Measurements from ENCODE around the gene SRP68. TPM values are rescaled to one million over a fixed set of nuclear protein-coding genes. Genes with fewer than 3 reads are reported as not detected.

Gene SRP68
- total RNA-seq, 4 donors from 2014 or later = 51.5 to 58.6 (median 53.5) TPM

- peaks cover 6 to 74% (median 42%) of the 10 kb centered on the region in 3 donors for H3K36me3 ChIP-seq
- WGBS, 2 donors = 63 to 78% methylated on average over 6 of the region's 6 CpGs
- TF ChIP-seq, protein P1, sequence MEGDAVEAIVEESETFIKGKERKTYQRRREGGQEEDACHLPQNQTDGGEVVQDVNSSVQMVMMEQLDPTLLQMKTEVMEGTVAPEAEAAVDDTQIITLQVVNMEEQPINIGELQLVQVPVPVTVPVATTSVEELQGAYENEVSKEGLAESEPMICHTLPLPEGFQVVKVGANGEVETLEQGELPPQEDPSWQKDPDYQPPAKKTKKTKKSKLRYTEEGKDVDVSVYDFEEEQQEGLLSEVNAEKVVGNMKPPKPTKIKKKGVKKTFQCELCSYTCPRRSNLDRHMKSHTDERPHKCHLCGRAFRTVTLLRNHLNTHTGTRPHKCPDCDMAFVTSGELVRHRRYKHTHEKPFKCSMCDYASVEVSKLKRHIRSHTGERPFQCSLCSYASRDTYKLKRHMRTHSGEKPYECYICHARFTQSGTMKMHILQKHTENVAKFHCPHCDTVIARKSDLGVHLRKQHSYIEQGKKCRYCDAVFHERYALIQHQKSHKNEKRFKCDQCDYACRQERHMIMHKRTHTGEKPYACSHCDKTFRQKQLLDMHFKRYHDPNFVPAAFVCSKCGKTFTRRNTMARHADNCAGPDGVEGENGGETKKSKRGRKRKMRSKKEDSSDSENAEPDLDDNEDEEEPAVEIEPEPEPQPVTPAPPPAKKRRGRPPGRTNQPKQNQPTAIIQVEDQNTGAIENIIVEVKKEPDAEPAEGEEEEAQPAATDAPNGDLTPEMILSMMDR (IDR thresholded peaks at IDR 0.05) = no peak
- TF ChIP-seq POLR2A (IDR thresholded peaks at IDR 0.05) (no peak), EP300 (IDR thresholded peaks at IDR 0.05) (no peak)
- no peak overlapping the region for H3K27ac ChIP-seq
- DNase-seq (ENCODE audit: low spot score in 2 of 2) = no peak
- peaks cover 0 to 5% (median 0%) of the 10 kb centered on the region in 4 donors for H3K4me1 ChIP-seq
- no peaks in the 10 kb centered on the region for H3K9me3 ChIP-seq
- H3K4me3 ChIP-seq = no peak overlapping the region
- H3K27me3 ChIP-seq = no peaks in the 10 kb centered on the region
These were observed 31.9 kb downstream of the SRP68 start for GRCh38 chr17:76040376-76040775.

- Histone ChIP-seq H3K36me3 (peaks cover 2 to 62% (median 36%) of the 10 kb centered on the region in 3 donors), H3K9me3 (no peaks in the 10 kb centered on the region), H3K27me3 (no peaks in the 10 kb centered on the region), H3K27ac (no peak overlapping the region), H3K4me3 (no peak overlapping the region), H3K4me1 (peaks cover 0 to 5% (median 0%) of the 10 kb centered on the region in 4 donors)
- WGBS, 2 donors = 76 to 77% methylated on average over 6 of the region's 6 CpGs
- DNase-seq (ENCODE audit: low spot score in 2 of 2) = no peak
- no peak for TF ChIP-seq POLR2A (IDR thresholded peaks at IDR 0.05)
- TF ChIP-seq, protein P1 (IDR thresholded peaks at IDR 0.05) = no peak
- no peak for TF ChIP-seq EP300 (IDR thresholded peaks at IDR 0.05)
These were observed 33.2 kb downstream of the SRP68 start for GRCh38 chr17:76039121-76039520.

DNA sequence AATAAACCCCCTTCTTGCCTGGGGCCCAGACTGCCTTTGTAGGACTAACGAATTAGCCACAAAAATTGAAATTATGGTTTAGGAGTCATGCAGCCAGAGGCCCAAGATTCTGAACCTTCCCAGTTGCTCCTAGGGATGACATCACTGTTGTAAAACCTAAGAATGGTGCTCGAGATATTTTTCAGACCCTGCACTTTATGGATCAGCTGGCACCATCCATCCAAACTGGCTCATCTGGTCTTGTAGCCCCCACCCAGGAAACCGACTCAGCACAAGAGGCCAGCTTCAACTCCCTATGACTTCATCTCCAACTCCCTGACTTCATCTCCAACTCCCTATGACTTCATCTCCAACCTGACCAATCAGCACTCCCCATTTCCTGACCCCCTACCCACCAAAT is 34.3 kb downstream of the SRP68 start:
- Histone ChIP-seq H3K4me1 (peaks cover 0 to 5% (median 0%) of the 10 kb centered on the region in 4 donors), H3K27me3 (no peaks in the 10 kb centered on the region), H3K4me3 (no peak overlapping the region), H3K36me3 (peaks cover 1 to 51% (median 25%) of the 10 kb centered on the region in 3 donors), H3K9me3 (no peaks in the 10 kb centered on the region), H3K27ac (no peak overlapping the region)
- DNase-seq (ENCODE audit: low spot score in 2 of 2) = no peak
- no peak for TF ChIP-seq POLR2A (IDR thresholded peaks at IDR 0.05)
- TF ChIP-seq, protein P1 (IDR thresholded peaks at IDR 0.05) = no peak
- TF ChIP-seq EP300 (IDR thresholded peaks at IDR 0.05) = no peak
- WGBS, 2 donors = 66 to 82% methylated on average over 3 of the region's 3 CpGs

DNA sequence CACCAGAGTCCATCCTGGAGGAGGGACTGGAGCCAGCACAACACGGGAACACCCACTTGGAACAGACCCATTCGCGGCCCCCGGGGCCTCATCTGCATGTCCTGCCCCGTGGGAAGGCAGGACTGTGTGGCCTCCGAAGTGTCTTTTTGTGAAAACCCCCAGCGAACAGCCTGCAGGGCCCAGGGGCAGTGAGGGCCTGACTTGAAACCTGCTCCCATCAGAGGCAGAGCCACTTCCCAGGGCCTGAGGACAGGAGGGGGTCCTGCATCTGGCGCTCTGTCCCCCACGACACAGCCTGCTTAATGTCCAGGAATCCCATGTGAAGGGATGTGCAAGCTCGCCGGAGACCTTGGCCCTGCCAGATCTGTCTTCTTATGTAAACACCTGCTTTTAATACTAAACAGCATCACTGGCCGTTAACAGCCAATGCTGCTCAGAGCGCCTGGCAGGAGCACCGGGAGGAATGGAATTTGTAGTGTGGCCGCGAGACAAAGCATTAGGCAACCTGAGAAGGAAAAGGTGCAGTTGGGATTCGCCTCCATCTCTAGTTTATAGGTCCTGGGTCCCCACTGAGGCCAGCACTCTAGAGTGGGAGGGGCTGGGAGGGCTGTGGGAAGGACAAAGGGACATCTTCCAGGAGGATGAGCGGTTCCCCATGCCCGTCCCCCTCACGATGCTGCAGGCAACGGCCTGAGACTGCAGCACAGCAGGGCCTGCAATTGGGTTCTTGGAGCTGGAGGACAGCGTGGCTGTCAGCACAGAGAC is 35.6 kb downstream of the SRP68 start:
- no peak overlapping the region for H3K4me3 ChIP-seq
- H3K4me1 ChIP-seq = peaks cover 0 to 5% (median 0%) of the 10 kb centered on the region in 4 donors
- H3K36me3 ChIP-seq = peaks cover 0 to 37% (median 23%) of the 10 kb centered on the region in 3 donors
- no peaks in the 10 kb centered on the region for H3K27me3 ChIP-seq
- DNase-seq (ENCODE audit: low spot score in 2 of 2) = no peak
- 41 to 49% methylated on average over 21 to 22 of the region's 22 CpGs for WGBS, 2 donors
- no peaks in the 10 kb centered on the region for H3K9me3 ChIP-seq
- H3K27ac ChIP-seq = no peak overlapping the region
- TF ChIP-seq POLR2A (IDR thresholded peaks at IDR 0.05) = no peak
- TF ChIP-seq EP300 (IDR thresholded peaks at IDR 0.05) = no peak
- TF ChIP-seq, protein P1 (IDR thresholded peaks at IDR 0.05) = no peak
